Mucosa of descending colon (tissue), 3 donors: ENCODE results near the gene NIPA2. TPM values are rescaled to one million over a fixed set of nuclear protein-coding genes. Genes with fewer than 3 reads are reported as not detected.

Source experiments
- ATAC-seq: fragments of 200-7000 bp; cut with Tn5 transposase; one replicate; pipeline ENCODE4 v1.9.1; 2020; ENCODE audit warnings: mild to moderate bottlenecking, moderate library complexity
- DNase-seq, 3 donors: peaks; one replicate each; pipeline ENCODE4 v3.0.0-alpha.2; 2020
- H3K36me3 ChIP-seq: fragments of 200-600 bp; one replicate; pipeline ENCODE4 v1.8.0; 2021; ENCODE audit warnings: low read depth, mild to moderate bottlenecking
- H3K4me1 ChIP-seq: fragments of 200-600 bp; one replicate; pipeline ENCODE4 v1.8.0; 2021; ENCODE audit warnings: low read depth, mild to moderate bottlenecking
- H3K4me3 ChIP-seq: fragments of 200-600 bp; one replicate; pipeline ENCODE4 v1.8.0; 2021; ENCODE audit warnings: mild to moderate bottlenecking
- H3K9me3 ChIP-seq: fragments of 200-600 bp; one replicate; pipeline ENCODE4 v1.8.0; 2021; ENCODE audit warnings: mild to moderate bottlenecking
- intact Hi-C, 2 donors: fragments of 100-400 bp; cut with DNase I in 1 of 2; cut with micrococcal nuclease in 1 of 2; formaldehyde crosslinking; loops; one replicate each; pipeline versions ENCODE4 v1.11.0 to v1.11.1; 2022; cut with DNase I, micrococcal nuclease
- total RNA-seq, 3 donors: library from RNA; stranded (reverse); fragmentation: NEBNext Ultra II Directional in 2 of 3; extraction: Animal tissue kit (Norgen Biotek cat#: 25700) in 2 of 3; gene quantifications; one replicate each; pipeline versions ENCODE4 v1.2.1 to v1.2.4, GENCODE V29; 2021 to 2023
- TF ChIP-seq, protein P1 (sequence below): fragments of 200-600 bp; IDR thresholded peaks from one replicate; pipeline ENCODE4 v1.8.0; 2022; ENCODE audit warnings: antibody characterized with exemption, mild to moderate bottlenecking
- donor health status: DM: no; HTN: no; CAD: no; lungs with moderate emphysema.
- donor health status: DM: no; HTN: no; CAD: no.
- donor health status: DM: no; HTN: yes; CAD: no.

Gene NIPA2
- total RNA-seq, 3 donors from 2014 or later, result 50.7 to 77.7 (median 71.7) TPM

DNA sequence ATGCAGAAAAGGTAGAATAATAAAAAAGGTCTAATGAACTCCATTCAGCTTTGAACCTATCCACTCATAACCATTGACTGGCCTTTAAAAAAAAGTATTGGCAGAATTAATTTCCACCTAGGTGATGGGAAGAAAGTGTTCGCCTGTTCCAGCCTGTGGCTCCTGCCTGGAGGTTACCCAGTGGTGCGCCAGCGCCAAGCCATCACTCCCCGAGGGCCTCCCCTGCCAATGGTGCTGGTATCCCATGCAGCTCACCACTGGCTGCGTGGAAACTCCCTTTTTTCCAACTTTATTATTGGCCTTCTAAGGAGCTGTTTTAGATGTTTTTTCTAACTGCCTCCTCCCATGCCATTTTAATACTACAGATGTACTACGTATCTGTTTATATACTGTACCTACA lies 29.4 kb downstream of the NIPA2 start:
- intact Hi-C loops, result no loop called here
- no peaks in the 10 kb centered on the region for H3K9me3 ChIP-seq
- H3K4me3 ChIP-seq, result no peak overlapping the region
- ATAC-seq, result no peak
- no peak for DNase-seq
- TF ChIP-seq, protein P1, sequence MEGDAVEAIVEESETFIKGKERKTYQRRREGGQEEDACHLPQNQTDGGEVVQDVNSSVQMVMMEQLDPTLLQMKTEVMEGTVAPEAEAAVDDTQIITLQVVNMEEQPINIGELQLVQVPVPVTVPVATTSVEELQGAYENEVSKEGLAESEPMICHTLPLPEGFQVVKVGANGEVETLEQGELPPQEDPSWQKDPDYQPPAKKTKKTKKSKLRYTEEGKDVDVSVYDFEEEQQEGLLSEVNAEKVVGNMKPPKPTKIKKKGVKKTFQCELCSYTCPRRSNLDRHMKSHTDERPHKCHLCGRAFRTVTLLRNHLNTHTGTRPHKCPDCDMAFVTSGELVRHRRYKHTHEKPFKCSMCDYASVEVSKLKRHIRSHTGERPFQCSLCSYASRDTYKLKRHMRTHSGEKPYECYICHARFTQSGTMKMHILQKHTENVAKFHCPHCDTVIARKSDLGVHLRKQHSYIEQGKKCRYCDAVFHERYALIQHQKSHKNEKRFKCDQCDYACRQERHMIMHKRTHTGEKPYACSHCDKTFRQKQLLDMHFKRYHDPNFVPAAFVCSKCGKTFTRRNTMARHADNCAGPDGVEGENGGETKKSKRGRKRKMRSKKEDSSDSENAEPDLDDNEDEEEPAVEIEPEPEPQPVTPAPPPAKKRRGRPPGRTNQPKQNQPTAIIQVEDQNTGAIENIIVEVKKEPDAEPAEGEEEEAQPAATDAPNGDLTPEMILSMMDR, result no peak
- no peaks in the 10 kb centered on the region for H3K4me1 ChIP-seq
- no peaks in the 10 kb centered on the region for H3K36me3 ChIP-seq

DNA sequence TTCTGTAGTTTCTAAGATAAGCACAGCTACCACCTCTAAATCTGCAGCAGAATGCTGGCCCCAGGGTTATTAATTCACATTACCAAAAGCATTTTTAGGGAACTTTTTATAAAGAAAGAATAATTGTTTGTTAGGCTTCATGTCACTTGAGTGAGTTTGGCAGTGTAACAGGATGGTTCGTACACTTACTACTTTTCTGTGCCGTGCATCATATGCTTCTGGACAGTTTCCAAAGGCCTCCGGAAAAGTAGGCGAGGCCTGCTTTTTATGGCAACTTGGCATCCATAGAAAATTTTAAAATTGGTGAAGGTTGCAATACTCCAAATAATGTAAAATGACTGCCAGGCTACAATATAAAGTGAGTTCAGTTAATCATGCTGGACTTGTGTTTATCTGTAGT lies 30.0 kb downstream of the NIPA2 start:
- Histone ChIP-seq H3K4me3 (no peak overlapping the region), H3K36me3 (no peaks in the 10 kb centered on the region), H3K4me1 (no peaks in the 10 kb centered on the region), H3K9me3 (no peaks in the 10 kb centered on the region)
- no peak for ATAC-seq
- intact Hi-C loops, result no loop called here
- TF ChIP-seq, protein P1, result no peak
- no peak for DNase-seq

DNA sequence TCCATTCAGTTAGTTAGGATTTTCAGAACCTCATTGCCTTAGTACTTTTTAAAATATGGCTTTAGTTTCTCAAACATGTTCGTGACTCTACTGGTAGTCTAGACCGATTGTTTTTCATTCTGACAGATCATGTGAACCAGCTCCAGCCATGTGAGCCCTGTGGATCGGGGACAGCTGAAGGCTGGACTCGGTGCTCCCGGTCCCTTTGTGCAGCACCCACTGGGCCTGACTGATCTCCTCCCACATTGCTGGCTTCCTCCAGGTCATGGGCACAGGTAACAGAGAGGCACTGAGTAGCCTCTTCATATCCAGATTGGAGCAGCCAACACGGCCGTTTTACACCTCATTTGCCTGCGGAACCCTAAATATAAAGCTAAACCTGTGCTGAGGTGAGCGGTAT lies 30.5 kb downstream of the NIPA2 start:
- no peak for ATAC-seq
- Histone ChIP-seq H3K4me1 (no peaks in the 10 kb centered on the region), H3K9me3 (no peaks in the 10 kb centered on the region), H3K36me3 (no peaks in the 10 kb centered on the region), H3K4me3 (no peak overlapping the region)
- DNase-seq, result no peak
- intact Hi-C loops, result no loop called here
- TF ChIP-seq, protein P1, result no peak

DNA sequence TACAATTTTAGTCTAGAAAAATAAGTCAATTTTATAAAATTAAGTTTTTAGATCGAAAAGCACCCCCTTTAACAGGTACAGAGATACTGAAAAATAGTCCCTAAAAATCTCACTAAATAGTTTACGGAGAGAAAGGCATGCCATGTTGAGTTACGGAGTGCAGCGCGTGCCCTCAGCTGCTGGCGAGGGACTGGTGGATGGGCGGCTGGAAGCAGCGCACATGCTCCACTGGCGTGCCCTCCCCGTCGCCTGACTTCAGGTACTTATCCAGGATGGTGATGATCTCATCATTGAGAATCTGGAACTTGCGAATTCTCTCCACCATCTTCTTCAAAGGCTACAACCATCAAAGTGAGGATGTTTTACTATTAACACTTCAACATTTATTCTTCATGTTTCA lies 31.4 kb downstream of the NIPA2 start:
- intact Hi-C loops, result no loop called here
- Histone ChIP-seq H3K4me1 (no peaks in the 10 kb centered on the region), H3K9me3 (no peaks in the 10 kb centered on the region), H3K36me3 (no peaks in the 10 kb centered on the region), H3K4me3 (no peak overlapping the region)
- no peak for ATAC-seq
- TF ChIP-seq, protein P1, result no peak
- DNase-seq, result no peak

DNA sequence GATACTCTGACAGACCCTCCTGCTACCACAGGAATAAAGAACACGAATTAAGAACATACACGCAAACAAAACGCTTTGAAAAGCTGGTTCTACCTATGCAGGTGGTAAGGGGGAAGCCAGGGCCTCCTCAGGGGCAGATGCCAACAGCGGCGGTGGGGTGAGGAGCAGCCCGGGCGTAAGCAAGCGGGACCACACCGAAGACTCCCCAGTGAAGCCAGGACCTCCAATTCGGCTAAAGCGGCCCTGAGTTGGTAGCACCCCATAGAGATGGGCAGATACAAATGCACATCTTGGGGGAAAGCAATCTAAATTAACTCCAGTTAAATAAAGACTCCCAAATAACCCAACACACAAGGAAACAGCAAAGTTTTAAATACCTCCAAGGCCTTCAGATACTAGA lies 32.4 kb downstream of the NIPA2 start:
- DNase-seq, result no peak
- no peaks in the 10 kb centered on the region for H3K4me1 ChIP-seq
- no peak for ATAC-seq
- H3K9me3 ChIP-seq, result no peaks in the 10 kb centered on the region
- no peak overlapping the region for H3K4me3 ChIP-seq
- TF ChIP-seq, protein P1, result no peak
- no peaks in the 10 kb centered on the region for H3K36me3 ChIP-seq
- intact Hi-C loops, result no loop called here

DNA sequence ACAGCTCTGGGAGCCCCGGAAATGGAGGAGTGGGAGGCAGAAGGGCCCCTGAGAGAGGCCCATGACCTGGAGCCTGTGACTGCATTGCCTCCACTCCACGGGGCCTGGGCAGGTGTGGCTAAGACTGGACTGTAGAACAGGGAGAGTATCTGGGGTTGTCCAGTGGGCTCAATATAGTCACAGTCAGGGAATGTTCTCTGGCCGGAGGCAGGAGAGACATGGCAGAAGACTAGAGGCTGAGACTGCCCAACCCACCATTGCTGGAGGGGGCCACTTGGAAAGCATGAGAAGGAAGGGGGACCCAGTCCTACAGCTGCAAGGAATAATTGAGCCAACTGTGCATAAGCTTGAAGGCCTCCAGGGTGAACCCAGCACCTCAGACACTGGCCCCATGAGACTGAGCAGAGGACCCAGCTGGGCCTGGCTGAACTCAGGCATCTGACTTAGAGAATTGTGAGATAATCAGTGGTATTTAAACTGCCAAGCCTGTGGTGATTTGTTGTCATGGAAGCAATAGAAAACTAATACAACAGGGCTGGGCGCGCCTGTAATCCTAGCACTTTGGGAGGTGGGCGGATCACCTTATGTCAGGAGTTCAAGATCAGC lies 33.1 kb downstream of the NIPA2 start:
- no peak overlapping the region for H3K4me3 ChIP-seq
- ATAC-seq (peak; percentile 52), DNase-seq (no peak)
- intact Hi-C loops, result no loop called here
- TF ChIP-seq, protein P1, result no peak
- H3K9me3 ChIP-seq, result no peaks in the 10 kb centered on the region
- no peaks in the 10 kb centered on the region for H3K36me3 ChIP-seq
- H3K4me1 ChIP-seq, result no peaks in the 10 kb centered on the region
